HL-60 (cell line): ENCODE measurements around the gene MEGF10.

Source experiments
- DNase-seq, 2 experiments: peaks; one replicate each; pipeline ENCODE4 v3.0.0-alpha.2; 2010 to 2020; ENCODE audit warnings: low read depth in 1 of 2, low spot score in 1 of 2
- H3K27ac ChIP-seq: fragments of 250-450 bp; sonication (Bioruptor Pico); replicated peaks from 2 replicates; pipeline ENCODE4 v1.5.1; 2020; ENCODE audit warnings: mild to moderate bottlenecking, moderate library complexity
- H3K27me3 ChIP-seq: fragments of 250-450 bp; sonication (Bioruptor Pico); 2 replicates; pipeline ENCODE4 v1.5.1; 2021; ENCODE audit warnings: mild to moderate bottlenecking, moderate library complexity; ENCODE audit not compliant: insufficient read depth, poor library complexity, severe bottlenecking
- H3K4me3 ChIP-seq: replicated peaks from 2 replicates; pipeline ENCODE4 v1.5.1; 2011; ENCODE audit warnings: mild to moderate bottlenecking, control low read depth, low read length; ENCODE audit not compliant: insufficient read depth
- CTCF ChIP-seq: IDR thresholded peaks from one replicate; pipeline ENCODE4 v1.5.1; 2011; ENCODE audit warnings: low read length, control low read depth, inconsistent platforms; ENCODE audit not compliant: insufficient read depth
- GABPA ChIP-seq: IDR thresholded peaks from 2 replicates; pipeline ENCODE4 v1.6.1; 2012; ENCODE audit warnings: low read depth
- POLR2AphosphoS5 ChIP-seq: IDR thresholded peaks from 2 replicates; pipeline ENCODE4 v1.6.1; 2012; ENCODE audit warnings: low read depth
- REST ChIP-seq: IDR thresholded peaks from 2 replicates; pipeline ENCODE4 v1.6.1; 2012; ENCODE audit warnings: low read depth; ENCODE audit not compliant: insufficient replicate concordance
- SPI1 ChIP-seq: IDR thresholded peaks from 2 replicates; pipeline ENCODE4 v1.6.1; 2012; ENCODE audit warnings: low read depth, mild to moderate bottlenecking, borderline replicate concordance

Gene MEGF10

GRCh38 chr5:127290946-127291693 lies 524 bp downstream of the MEGF10 start:
- Histone ChIP-seq H3K27me3 (peaks cover 2% of the 10 kb centered on the region), H3K4me3 (no peak overlapping the region), H3K27ac (no peak overlapping the region)
- no peak for DNase-seq
- TF ChIP-seq CTCF: no peak
- TF ChIP-seq SPI1: no peak
- no peak for TF ChIP-seq GABPA
- no peak for TF ChIP-seq REST
- no peak for TF ChIP-seq POLR2AphosphoS5

GRCh38 chr5:127292030-127292735 lies 1.6 kb downstream of the MEGF10 start:
- no peak overlapping the region for H3K27ac ChIP-seq
- peaks cover 2% of the 10 kb centered on the region for H3K27me3 ChIP-seq
- no peak for TF ChIP-seq POLR2AphosphoS5
- no peak for TF ChIP-seq CTCF
- TF ChIP-seq SPI1: no peak
- no peak for TF ChIP-seq REST
- TF ChIP-seq GABPA: no peak
- no peak overlapping the region for H3K4me3 ChIP-seq
- no peak for DNase-seq

GRCh38 chr5:127293373-127293772 lies 2.8 kb downstream of the MEGF10 start:
- no peak overlapping the region for H3K4me3 ChIP-seq
- H3K27ac ChIP-seq: no peak overlapping the region
- TF ChIP-seq CTCF (no peak), REST (no peak), POLR2AphosphoS5 (no peak), GABPA (no peak), SPI1 (no peak)
- no peak for DNase-seq
- H3K27me3 ChIP-seq: peaks cover 2% of the 10 kb centered on the region
